HEK293 (cell line): ENCODE measurements around the gene GRN.

Source experiments
- GLI2 ChIP-seq: fragments of 450-650 bp; formaldehyde crosslinking; IDR thresholded peaks from 2 replicates; pipeline ENCODE4; 2017; ENCODE audit warnings: missing biosample characterization, missing genetic modification characterization, low read depth, borderline replicate concordance
- GLIS2 ChIP-seq: fragments of 450-650 bp; formaldehyde crosslinking; IDR thresholded peaks from 2 replicates; pipeline ENCODE4 v1.5.1; 2016; ENCODE audit warnings: missing biosample characterization, missing genetic modification characterization
- MZF1 ChIP-seq: fragments of 450-650 bp; formaldehyde crosslinking; IDR thresholded peaks from 2 replicates; pipeline ENCODE4 v1.5.1; 2017; ENCODE audit warnings: missing biosample characterization, missing genetic modification characterization, borderline replicate concordance
- SP3 ChIP-seq: fragments of 450-650 bp; formaldehyde crosslinking; IDR thresholded peaks from 2 replicates; pipeline ENCODE4 v1.5.1; 2016; ENCODE audit warnings: missing biosample characterization, missing genetic modification characterization
- ZNF157 ChIP-seq: fragments of 450-650 bp; formaldehyde crosslinking; IDR thresholded peaks from 2 replicates; pipeline ENCODE4 v1.5.1; 2016; ENCODE audit warnings: missing biosample characterization, missing genetic modification characterization
- ZNF248 ChIP-seq: fragments of 450-650 bp; formaldehyde crosslinking; IDR thresholded peaks from 2 replicates; pipeline ENCODE4 v1.5.1; 2017; ENCODE audit warnings: missing biosample characterization, missing genetic modification characterization
- ZNF335 ChIP-seq: fragments of 450-650 bp; formaldehyde crosslinking; conservative IDR thresholded peaks from 2 replicates; pipeline ENCODE4 v1.5.1; 2016; ENCODE audit warnings: missing biosample characterization, missing genetic modification characterization
- ZNF354C ChIP-seq: fragments of 450-650 bp; formaldehyde crosslinking; IDR thresholded peaks from 2 replicates; pipeline ENCODE4 v1.5.1; 2016; ENCODE audit warnings: missing biosample characterization, missing genetic modification characterization, low read depth, borderline replicate concordance
- ZNF510 ChIP-seq: fragments of 450-650 bp; formaldehyde crosslinking; IDR thresholded peaks from 2 replicates; pipeline ENCODE4 v1.5.1; 2018; ENCODE audit warnings: mild to moderate bottlenecking, missing genetic modification characterization, missing biosample characterization; ENCODE audit not compliant: insufficient replicate concordance
- ZNF549 ChIP-seq: fragments of 450-650 bp; IDR thresholded peaks from 2 replicates; pipeline ENCODE4 v1.5.1; 2018; ENCODE audit warnings: missing biosample characterization, missing genetic modification characterization, mild to moderate bottlenecking, inconsistent platforms, moderate library complexity
- ZNF555 ChIP-seq: fragments of 450-650 bp; formaldehyde crosslinking; conservative IDR thresholded peaks from 2 replicates; pipeline ENCODE4 v1.5.1; 2017; ENCODE audit warnings: missing biosample characterization, mild to moderate bottlenecking, missing genetic modification characterization, inconsistent platforms
- ZNF585B ChIP-seq: fragments of 450-650 bp; formaldehyde crosslinking; IDR thresholded peaks from 2 replicates; pipeline ENCODE4 v1.5.1; 2016; ENCODE audit warnings: missing biosample characterization, missing genetic modification characterization
- TF ChIP-seq, protein P1 (sequence below): fragments of 450-650 bp; formaldehyde crosslinking; IDR thresholded peaks from 2 replicates; pipeline ENCODE4 v1.5.1; 2016; ENCODE audit warnings: missing biosample characterization, missing genetic modification characterization
- TF ChIP-seq, protein P2 (sequence below): fragments of 450-650 bp; formaldehyde crosslinking; IDR thresholded peaks from 2 replicates; pipeline ENCODE4 v1.5.1; 2016; ENCODE audit warnings: missing biosample characterization, missing genetic modification characterization, low read depth

DNA sequence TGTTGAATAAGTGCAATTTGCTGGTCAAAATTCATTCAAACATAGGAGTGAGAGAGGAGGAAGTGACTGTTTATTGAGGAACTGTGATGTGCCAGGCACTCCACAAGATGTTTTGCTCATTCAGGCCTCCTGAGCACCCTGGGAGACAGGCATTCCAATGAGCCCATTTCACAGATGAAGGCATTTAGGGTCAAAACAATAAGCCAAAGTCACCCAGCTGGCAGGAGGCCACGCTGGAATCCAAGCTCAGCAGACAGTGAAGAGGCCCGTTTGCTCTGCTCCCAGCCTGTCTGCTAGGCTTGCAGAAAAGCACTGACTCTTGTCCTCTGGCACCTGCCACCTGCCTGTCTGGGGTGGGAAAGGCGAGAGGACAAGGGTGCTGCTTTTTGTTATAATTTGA lies 10.4 kb upstream of the GRN start:
- no peak for TF ChIP-seq ZNF549
- TF ChIP-seq ZNF354C (tag by site-specific recombination), result no peak
- TF ChIP-seq, protein P1, sequence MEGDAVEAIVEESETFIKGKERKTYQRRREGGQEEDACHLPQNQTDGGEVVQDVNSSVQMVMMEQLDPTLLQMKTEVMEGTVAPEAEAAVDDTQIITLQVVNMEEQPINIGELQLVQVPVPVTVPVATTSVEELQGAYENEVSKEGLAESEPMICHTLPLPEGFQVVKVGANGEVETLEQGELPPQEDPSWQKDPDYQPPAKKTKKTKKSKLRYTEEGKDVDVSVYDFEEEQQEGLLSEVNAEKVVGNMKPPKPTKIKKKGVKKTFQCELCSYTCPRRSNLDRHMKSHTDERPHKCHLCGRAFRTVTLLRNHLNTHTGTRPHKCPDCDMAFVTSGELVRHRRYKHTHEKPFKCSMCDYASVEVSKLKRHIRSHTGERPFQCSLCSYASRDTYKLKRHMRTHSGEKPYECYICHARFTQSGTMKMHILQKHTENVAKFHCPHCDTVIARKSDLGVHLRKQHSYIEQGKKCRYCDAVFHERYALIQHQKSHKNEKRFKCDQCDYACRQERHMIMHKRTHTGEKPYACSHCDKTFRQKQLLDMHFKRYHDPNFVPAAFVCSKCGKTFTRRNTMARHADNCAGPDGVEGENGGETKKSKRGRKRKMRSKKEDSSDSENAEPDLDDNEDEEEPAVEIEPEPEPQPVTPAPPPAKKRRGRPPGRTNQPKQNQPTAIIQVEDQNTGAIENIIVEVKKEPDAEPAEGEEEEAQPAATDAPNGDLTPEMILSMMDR (tag by site-specific recombination), result no peak
- no peak for TF ChIP-seq ZNF510
- TF ChIP-seq ZNF585B (tag by site-specific recombination), result 0 out of 2 replicates have a peak, but pooled peaks have one; percentile 30
- TF ChIP-seq, protein P2, sequence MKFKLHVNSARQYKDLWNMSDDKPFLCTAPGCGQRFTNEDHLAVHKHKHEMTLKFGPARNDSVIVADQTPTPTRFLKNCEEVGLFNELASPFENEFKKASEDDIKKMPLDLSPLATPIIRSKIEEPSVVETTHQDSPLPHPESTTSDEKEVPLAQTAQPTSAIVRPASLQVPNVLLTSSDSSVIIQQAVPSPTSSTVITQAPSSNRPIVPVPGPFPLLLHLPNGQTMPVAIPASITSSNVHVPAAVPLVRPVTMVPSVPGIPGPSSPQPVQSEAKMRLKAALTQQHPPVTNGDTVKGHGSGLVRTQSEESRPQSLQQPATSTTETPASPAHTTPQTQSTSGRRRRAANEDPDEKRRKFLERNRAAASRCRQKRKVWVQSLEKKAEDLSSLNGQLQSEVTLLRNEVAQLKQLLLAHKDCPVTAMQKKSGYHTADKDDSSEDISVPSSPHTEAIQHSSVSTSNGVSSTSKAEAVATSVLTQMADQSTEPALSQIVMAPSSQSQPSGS (tag by site-specific recombination), result no peak
- no peak for TF ChIP-seq ZNF555
- TF ChIP-seq ZNF248 (tag by site-specific recombination), result no peak
- no peak for TF ChIP-seq GLI2 (tag by site-specific recombination)
- TF ChIP-seq ZNF335 (tag by site-specific recombination), result no peak
- no peak for TF ChIP-seq SP3 (tag by site-specific recombination)
- TF ChIP-seq GLIS2 (tag by site-specific recombination), result no peak
- TF ChIP-seq MZF1 (tag by site-specific recombination), result no peak
- no peak for TF ChIP-seq ZNF157 (tag by site-specific recombination)
